SIG-M5 (cell line): ENCODE results near the gene CDCA8.
"Not testable (repeated sequence)": the region's sequence is repeated elsewhere in the genome, so short reads cannot be mapped to it uniquely, and the experiment has no call there.

Source experiments
- DNase-seq: peaks from one replicate; lab custom pipeline; 2025; lab: John Stamatoyannopoulos, UW

The CDCA8 gene

DNA sequence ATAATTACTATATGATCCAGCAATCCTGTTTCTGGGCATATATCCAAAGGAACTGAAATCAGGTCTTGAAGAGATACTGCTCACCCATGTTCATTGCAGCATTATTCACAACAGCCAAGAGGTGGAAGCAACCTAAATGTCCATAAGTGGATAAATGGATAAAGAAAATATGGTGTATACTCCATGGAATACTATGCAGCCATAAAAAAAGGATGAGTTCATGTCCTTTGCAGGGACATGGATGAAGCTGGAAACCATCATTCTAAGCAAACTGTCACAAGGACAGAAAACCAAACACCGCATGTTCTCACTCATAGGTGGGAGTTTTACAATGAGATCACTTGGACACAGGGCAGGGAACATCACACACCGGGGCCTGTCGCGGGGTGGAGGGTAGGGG lies 46.3 kb downstream of the CDCA8 start:
- DNase-seq = not testable (repeated sequence)

DNA sequence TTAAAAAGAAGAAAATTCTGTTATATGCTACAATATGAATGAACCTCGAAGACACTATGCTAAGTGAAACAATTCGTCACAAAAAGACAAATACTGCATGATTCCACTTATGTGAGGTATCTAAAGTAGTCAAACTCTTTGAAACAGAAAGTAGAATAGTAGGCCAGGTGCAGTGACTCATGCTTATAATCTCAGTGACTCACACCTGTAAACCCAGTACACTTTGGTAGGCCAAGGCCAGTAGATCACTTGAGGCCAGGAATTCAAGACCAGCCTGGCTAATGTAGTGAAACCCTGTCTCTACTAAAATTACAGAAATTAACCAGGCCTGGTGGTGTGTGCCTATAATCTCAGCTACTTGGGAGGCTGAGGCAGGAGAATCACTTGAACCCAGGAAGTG lies 46.9 kb downstream of the CDCA8 start:
- no peak for DNase-seq

DNA sequence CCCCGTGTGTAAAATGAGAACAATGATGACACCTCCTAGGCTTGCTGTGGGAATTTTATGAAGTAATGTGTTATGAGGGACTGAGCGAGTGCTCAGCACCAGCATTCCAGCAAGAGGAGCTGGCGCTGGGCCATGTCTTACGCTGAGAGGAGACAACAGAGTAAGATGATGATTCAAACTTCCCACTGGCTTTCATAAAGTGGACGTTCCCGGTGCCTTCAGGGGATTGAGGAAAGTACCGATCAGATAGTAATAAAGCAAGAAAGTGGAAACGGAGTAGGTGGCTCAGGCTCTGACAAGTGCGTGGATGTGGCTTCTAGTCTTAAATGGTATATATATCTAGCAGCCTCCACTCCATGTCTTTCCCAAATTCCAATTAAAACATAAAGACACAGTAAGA lies 48.8 kb downstream of the CDCA8 start:
- no peak for DNase-seq

DNA sequence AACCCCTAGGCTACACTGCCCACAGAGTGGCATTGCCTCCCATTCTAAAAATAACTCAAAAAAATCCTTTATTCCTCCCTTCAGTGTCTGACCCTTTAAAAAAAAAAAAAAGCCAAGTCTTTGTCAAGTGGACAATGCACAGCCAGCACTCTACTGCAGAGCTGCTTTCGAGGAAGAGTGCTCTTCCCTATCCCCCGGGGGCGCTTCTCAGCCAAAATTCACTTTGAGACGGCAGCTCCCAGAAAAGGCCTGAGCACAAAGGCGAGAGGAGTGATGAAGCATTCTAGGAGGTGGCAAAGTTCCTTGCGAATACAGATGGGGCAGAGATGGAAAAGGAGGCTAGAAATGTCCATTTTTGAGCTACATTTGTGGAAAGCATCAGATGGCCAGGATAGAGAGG lies 49.3 kb downstream of the CDCA8 start:
- no peak for DNase-seq

DNA sequence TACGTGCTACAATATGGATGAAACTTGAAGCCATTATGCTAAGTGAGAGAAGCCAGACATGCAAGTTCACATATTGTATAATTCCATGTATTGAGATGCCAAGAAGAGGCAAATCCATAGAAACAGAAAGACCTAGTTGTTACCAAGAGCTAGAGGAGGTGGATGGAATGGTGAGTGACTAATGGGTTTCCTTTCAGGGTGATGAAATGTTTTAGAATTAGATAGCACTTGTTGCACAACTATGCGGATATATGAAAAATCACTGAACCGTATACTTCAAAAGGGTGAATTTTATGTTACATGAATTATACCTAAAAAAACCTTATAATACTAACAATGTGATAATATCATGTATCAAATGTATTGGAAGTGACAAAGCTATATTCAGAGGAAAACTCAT lies 54.5 kb downstream of the CDCA8 start:
- DNase-seq = no peak

DNA sequence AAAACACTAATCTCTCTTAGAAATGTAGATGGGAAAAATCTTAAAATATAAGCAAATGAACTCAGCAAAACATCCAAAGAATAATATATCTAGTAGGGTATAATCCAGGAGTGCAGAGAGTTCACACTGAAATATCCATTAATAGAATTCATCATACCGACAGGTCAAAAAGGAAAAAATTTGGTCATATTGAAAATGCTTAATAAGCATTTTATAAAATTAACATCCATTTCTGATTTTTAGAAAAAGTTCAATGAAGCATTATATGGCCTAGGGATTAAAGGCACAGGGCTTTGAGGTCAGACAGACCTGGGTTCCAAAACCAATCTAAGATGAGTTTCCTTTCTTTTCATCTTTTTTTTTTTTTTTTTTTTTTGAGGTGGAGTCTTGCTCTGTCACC lies 56.2 kb downstream of the CDCA8 start:
- no peak for DNase-seq

DNA sequence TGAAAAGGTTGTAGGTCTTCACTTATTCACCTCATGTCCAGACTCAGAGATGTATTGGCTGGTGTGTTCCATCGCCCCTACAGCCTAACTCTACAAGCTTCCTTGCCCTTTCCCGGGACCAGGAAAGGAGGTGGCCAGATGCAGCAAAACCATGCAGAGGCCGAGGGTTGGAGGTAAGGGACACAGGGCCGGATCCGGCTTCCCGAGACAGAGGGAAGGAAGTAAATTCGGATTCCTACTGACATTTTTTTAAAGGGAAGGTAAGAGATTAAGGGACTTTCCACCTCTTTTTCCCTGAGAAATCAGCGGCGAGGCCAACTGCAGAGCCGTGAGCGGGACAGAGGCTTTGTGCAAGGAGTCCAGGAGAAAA lies 59.9 kb downstream of the CDCA8 start:
- no peak for DNase-seq

DNA sequence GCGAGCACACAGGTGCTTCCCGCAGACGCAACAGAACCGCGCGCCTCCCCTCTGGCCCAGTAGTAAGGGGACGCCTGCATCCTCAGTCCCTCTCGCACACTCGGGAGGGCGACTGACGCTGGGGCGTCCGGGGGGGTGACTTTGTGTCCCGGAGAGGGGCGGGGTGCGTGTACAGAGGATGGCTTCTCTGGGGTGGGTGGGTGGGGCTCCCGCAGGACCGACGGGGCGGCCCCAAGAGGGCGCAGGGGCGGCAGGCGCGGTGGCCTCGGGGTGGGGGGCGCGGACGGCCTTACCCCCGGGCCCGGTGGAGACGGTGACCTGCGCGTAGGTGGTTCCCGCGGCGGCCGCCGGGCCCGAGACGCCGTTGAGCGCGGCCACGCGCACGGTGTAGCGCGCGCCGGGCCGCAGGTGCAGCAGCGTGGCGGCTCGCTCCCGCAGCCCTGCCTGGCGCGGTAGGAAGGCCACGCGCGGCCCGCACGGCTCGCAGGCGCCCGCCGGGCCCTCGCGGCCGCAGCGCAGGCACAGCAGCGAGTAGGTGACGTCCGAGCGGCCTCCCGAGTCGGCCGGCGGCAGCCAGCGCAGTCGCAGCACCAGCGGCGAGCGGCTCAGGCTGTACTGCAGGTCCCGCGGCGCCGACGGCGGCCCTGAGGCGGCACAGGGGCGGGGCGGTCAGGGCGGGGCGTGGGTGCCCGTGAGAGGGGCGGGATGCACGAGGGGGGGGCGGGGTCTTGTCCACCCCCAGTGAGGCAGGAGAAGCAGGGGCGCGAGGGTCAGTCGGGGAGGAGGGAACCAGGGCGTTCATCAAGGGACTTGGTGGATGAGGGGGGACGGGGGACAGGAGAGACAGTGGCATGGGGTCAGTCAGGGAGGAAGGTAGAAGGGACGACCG lies 60.5 kb downstream of the CDCA8 start:
- no peak for DNase-seq

DNA sequence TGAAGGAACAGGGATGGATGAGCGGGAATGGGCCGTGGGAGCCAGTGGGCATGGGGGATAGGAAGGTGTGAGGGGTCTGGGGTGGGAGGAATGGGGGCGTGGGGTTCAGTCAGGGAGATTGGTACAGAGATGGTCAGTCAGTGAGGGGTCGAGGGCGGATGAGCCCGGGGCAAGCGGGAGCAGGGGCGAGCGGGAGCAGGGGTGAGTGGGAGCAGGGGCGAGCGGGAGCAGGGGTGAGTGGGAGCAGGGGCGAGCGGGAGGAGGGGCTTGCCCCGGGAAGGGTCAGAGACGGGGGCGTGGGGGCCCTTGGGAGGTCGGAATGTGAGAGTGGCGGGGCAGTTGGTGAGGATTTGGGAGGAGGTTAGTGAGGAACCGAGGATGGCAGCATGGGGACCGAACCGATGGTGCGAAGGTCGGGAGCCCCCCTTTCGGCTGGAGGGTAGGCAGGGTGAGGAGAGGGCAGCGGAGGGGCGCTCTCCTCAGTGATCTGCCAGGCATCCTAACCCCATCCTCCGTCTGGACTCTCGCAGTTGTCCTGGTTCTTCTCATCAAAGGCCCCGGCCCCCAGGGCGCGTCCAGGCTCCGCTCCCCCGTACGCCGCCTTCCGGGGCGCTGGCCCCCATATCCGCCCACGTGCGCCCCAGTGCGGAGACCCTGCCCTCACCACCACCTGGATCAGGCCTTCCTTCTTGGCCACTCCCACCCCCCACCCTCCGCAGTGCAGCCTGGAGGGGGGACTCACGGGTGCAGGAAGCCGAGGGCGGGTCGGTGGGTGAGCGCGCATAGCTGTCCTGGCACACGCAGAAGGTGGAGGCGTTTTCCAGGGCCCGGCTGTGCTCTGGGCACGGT lies 61.4 kb downstream of the CDCA8 start:
- DNase-seq = no peak

DNA sequence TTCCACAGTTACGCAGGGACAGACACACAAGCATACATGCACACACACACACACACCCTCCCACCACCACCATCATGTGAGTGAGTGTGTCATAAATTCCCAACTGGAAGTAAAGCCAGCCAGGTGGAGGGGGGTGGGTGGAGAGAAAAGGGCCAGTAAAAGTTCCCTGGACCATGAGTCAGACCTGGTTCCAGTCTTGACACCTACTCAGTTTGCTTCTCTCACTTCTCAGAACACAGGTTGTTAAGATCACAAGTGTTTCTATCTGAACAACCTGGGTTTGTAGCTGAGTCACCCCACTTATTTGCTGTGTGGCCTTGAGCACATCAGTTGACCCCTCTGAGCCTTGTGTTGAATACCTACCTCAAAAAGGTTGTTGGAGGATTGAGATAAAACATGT lies 63.0 kb downstream of the CDCA8 start:
- no peak for DNase-seq

DNA sequence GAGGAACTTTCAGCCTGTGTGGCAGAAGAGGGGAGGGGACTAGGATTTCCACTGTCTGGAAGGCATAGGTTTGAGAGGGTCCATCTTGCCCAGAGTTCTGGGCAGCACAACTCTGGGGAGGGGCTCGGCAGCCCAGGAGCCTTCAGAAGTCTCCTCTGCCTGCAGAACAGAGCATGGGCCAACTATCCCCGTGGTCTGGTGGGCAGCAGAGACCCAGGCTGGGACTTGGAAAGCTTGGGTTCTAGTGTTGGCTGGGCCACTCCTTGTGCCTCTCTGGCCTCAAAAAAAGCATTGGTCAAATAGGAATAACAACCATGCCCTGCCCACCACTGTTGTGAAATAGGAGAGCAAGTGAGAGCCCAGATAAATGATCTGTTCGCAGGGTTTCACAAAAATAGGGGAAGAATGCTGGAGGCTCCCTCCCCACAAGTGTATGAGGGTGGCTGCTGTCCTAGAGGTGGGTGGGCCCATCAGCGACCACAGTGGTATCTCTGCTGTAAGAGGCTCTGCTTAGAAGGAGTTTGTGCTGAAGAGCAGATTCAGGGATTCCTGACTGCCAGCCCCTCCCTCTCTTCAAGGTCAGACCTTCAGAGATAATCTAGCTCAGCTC lies 63.7 kb downstream of the CDCA8 start:
- DNase-seq = no peak
